Thoracic aorta (tissue), 2 donors: ENCODE results near the gene UCK1. TPM values are rescaled to one million over a fixed set of nuclear protein-coding genes. Genes with fewer than 3 reads are reported as not detected.

Source experiments
- ATAC-seq: fragments of 150-250 bp; one replicate; pipeline ENCODE4 v1.8.0; 2017; ENCODE audit warnings: low read depth; ENCODE audit not compliant: insufficient number of reproducible peaks, low FRiP score
- DNase-seq: peaks from one replicate; pipeline ENCODE4 v3.0.0-alpha.2; 2020; ENCODE audit warnings: low spot score
- H3K27ac ChIP-seq, 2 donors: fragments of 200-600 bp; sonication (generic); 1 replicate in 1 of 2; 2 replicates in 1 of 2; pipeline ENCODE4 v1.5.1; 2016; ENCODE audit warnings: mild to moderate bottlenecking in 2 of 2, moderate library complexity in 2 of 2
- H3K27me3 ChIP-seq: fragments of 200-600 bp; sonication (generic); replicated peaks from 2 replicates; pipeline ENCODE4 v1.6.0; 2016; ENCODE audit warnings: mild to moderate bottlenecking; ENCODE audit not compliant: insufficient read depth
- H3K36me3 ChIP-seq: fragments of 200-600 bp; sonication (generic); one replicate; pipeline ENCODE4 v1.5.1; 2016
- H3K4me1 ChIP-seq, 2 donors: fragments of 200-600 bp; sonication (generic); 1 replicate in 1 of 2; 2 replicates in 1 of 2; pipeline versions ENCODE4 v1.5.1 to v1.6.0; 2016; ENCODE audit warnings: low read depth in 2 of 2, mild to moderate bottlenecking in 1 of 2; ENCODE audit not compliant: control insufficient read depth in 1 of 2
- H3K4me3 ChIP-seq: fragments of 200-600 bp; sonication (generic); 2 replicates; pipeline ENCODE4 v1.5.1; 2016; ENCODE audit warnings: mild to moderate bottlenecking
- H3K9me3 ChIP-seq: fragments of 200-600 bp; sonication (generic); 2 replicates; pipeline ENCODE4 v1.5.1; 2016
- total RNA-seq, 2 donors: library from RNA; depleted of rRNA; stranded (reverse); fragments of >200 nt; gene quantifications; one replicate each; pipeline versions ENCODE4 v1.1.0 to v1.2.3, GENCODE V29; 2016
- TF ChIP-seq, protein P1 (sequence below): fragments of 200-600 bp; sonication (generic); IDR thresholded peaks from one replicate; pipeline ENCODE4 v1.5.1; 2019; ENCODE audit warnings: antibody characterized with exemption

The UCK1 gene
- 10 to 100 TPM; 25.5 to 39.1 TPM for total RNA-seq

DNA sequence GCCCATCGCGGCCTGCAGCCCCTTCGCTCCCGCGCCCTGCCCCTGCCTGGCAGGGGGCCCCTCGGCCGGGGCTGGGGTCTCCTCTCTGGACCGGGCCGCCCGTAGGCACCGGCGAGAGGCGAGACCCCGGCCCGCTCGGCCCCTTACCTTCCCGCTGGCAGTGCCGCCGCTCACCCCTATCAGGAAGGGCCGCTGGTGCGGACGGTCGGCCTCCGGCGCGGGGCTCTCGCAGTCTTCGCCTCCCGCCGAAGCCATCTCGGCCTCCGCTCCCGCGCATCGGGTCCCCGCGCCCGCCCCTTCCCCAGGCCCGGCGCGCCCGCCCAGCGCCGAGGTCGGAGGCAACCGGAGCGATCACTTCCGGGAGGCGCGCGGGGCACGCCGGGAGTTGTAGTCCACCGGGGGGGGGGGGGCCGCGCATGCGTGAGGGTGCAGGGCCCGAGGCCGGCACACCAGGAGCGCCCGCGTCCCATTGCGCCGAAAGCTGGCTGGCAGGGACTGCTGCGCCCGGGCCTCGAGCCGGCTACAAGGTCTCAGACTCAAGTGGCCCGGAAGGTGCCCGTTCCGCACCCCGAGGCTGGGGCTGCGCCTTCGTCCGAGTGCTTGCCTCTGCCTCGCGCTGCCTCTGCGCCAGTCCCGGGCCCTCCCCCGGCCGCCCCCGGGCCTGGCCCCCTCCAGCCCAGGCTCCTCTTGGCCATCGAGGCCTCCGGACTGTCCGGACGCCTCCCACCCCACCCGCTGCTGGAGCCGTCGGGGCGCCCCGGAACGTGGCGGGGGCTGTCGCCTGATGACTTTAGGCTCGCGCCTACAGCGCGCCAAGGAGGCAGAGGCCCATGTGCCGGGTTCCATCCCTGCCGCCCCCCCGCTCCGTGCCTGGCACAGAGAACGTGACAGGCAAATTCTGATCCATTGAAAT is at the start of gene UCK1:
TSS of gene UCK1 (minus strand) at position 344 of the 913 bp plus-strand sequence. CDS start at position 255, 89 bp downstream.
- Histone ChIP-seq H3K36me3 (peaks cover 27% of the 10 kb centered on the region), H3K27me3 (no peaks in the 10 kb centered on the region), H3K4me3 (peak within 1 kb of the TSS; percentile 99), H3K4me1 (peaks cover 11% of the 10 kb centered on the region in 2 donors), H3K9me3 (no peaks in the 10 kb centered on the region), H3K27ac (peak within 1 kb of the TSS; percentile 56 to 60)
- TF ChIP-seq, protein P1, sequence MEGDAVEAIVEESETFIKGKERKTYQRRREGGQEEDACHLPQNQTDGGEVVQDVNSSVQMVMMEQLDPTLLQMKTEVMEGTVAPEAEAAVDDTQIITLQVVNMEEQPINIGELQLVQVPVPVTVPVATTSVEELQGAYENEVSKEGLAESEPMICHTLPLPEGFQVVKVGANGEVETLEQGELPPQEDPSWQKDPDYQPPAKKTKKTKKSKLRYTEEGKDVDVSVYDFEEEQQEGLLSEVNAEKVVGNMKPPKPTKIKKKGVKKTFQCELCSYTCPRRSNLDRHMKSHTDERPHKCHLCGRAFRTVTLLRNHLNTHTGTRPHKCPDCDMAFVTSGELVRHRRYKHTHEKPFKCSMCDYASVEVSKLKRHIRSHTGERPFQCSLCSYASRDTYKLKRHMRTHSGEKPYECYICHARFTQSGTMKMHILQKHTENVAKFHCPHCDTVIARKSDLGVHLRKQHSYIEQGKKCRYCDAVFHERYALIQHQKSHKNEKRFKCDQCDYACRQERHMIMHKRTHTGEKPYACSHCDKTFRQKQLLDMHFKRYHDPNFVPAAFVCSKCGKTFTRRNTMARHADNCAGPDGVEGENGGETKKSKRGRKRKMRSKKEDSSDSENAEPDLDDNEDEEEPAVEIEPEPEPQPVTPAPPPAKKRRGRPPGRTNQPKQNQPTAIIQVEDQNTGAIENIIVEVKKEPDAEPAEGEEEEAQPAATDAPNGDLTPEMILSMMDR = no peak
- ATAC-seq = peak; percentile 77
- DNase-seq = peak; percentile 18

DNA sequence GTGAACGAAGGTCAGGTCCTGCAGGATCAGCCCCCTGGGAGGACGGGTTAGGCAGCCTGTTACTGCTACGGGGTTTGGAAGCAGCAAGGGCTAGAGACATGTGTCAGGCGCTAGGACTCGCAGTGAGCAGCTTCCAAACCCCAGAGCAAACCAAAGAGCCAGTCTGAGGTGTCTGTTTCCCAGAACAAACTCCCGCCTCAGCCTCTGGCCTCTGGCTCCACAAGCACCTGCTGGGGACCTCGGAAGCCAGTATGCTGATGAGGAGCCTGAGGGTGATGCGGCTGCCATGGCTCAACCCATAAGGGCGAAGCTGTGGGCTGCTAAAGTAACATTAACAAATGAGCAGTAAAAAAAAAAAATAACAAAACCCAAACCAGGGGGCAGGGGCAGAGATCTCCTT is 49.3 kb upstream of the UCK1 start:
- H3K36me3 ChIP-seq = peaks cover 75% of the 10 kb centered on the region
- H3K27ac ChIP-seq = no peak overlapping the region
- ATAC-seq = no peak
- no peaks in the 10 kb centered on the region for H3K9me3 ChIP-seq
- no peak for DNase-seq
- TF ChIP-seq, protein P1 = no peak
- H3K4me3 ChIP-seq = no peak overlapping the region
- H3K27me3 ChIP-seq = no peaks in the 10 kb centered on the region
- peaks cover 0 to 18% of the 10 kb centered on the region in 2 donors for H3K4me1 ChIP-seq

DNA sequence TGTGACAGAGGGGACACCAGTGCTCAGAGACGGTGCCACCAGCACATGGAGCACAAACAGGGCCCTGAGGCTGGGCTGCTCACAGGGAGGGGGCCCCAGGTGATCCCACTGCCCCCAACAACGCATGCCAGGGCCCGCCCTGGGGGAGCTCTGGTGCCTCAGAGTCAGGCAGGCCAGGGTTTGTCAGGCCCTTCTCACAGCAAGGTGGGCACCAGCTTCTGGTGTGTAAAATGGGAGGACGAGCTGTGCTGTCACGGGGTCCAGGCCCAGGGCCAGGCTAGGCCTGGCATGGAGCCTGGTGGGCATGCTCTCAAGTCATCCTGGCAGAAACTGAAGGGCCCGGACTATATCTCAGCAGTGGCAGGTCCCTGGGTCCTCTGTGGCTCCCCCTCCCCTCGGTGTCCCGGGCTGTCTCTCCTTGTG is 48.7 kb upstream of the UCK1 start:
- Histone ChIP-seq H3K27ac (no peak overlapping the region), H3K9me3 (no peaks in the 10 kb centered on the region), H3K36me3 (peaks cover 69% of the 10 kb centered on the region), H3K4me1 (peaks cover 0 to 18% of the 10 kb centered on the region in 2 donors), H3K4me3 (no peak overlapping the region), H3K27me3 (no peaks in the 10 kb centered on the region)
- TF ChIP-seq, protein P1 = no peak
- ATAC-seq = no peak
- no peak for DNase-seq

DNA sequence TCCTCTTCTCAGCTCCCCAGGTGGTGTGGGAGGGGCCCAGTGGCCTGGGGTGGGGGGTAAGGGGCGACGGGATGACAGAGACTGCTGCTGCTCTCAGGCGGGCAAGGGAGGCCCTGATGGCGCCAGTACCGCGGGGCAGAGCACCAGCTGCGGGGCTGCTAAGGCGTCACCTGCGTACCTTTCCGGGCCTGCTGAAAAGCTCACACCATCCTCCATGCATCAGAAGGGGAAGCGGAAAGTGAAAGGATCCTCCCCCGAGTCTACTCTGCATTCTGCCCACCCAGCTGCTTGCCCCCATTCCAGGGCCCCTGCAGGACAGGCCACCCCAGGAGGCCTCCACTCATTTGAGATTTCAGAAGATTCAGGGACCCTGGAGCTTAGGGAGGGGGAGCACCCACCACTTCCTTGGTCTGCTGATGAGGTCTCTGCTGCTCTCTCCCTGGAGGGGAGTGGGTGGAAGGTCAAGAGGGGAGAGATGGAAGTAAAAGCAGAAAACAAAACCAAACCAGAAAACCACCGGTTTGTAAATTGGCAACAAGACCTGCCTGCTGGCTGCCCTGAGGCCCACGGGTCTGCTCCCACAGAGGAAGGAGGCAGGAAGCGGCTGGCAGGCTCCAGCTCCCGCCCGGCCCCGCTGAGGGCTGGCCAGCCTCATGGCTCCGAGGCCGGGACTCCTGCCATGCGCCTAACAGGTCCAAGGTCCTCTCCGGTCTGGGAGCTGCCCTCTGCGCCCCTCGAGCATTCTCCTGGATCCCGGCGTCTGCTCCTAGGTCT is 47.9 kb upstream of the UCK1 start:
- Histone ChIP-seq H3K27ac (no peak overlapping the region), H3K9me3 (no peaks in the 10 kb centered on the region), H3K4me1 (peaks cover 0 to 18% of the 10 kb centered on the region in 2 donors), H3K27me3 (no peaks in the 10 kb centered on the region), H3K4me3 (no peak overlapping the region), H3K36me3 (peaks cover 60% of the 10 kb centered on the region)
- DNase-seq (no peak), ATAC-seq (no peak)
- TF ChIP-seq, protein P1 = no peak

DNA sequence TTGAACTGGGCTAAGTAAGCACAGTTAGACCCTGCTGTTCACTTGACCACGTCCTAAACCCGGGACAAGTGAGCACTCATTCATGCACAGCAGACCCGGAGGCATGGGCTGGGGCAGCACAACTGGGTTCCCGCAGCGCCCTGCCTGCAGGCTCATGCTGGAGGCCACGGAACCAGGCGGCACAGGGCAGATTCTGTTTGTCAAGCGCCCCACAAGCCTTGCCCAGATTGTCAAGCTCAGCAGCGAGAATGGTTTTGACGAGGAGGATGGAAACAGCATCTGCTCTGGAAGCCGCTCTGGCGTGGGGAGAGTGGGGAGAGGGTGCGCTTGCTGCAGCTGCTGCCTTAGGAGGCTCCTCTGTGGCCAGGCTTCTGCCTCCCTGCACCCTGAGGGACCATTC is 47.0 kb upstream of the UCK1 start:
- H3K27ac ChIP-seq = no peak overlapping the region
- peaks cover 0 to 18% of the 10 kb centered on the region in 2 donors for H3K4me1 ChIP-seq
- H3K4me3 ChIP-seq = no peak overlapping the region

More for the DNA sequence above, 47.0 kb upstream of the UCK1 start:
- no peaks in the 10 kb centered on the region for H3K9me3 ChIP-seq
- DNase-seq (no peak), ATAC-seq (no peak)
- no peaks in the 10 kb centered on the region for H3K27me3 ChIP-seq
- TF ChIP-seq, protein P1 = no peak
- peaks cover 54% of the 10 kb centered on the region for H3K36me3 ChIP-seq
